HG02970 (cell line): ENCODE data around the gene BOC.
"Not testable (repeated sequence)": the region's sequence is repeated elsewhere in the genome, so short reads cannot be mapped to it uniquely, and the experiment has no call there.

Source experiments
- ATAC-seq: cut with Tn5 transposase; IDR thresholded peaks from one replicate; pipeline ENCODE4 v1.9.1; 2021; ENCODE audit warnings: mild to moderate bottlenecking, moderate library complexity, moderate number of reproducible peaks; ENCODE audit not compliant: unreplicated experiment, low FRiP score

The BOC gene

GRCh38 chr3:113211330-113212149 is at the start of gene BOC:
BOC (plus strand) TSS chr3:113211557; CDS start chr3:113249803, 38,246 bp downstream.
- ATAC-seq = no peak

- ATAC-seq = no peak
These were observed 49.7 kb upstream of the BOC start for GRCh38 chr3:113161661-113162060.

- ATAC-seq = no peak
These were observed 48.2 kb upstream of the BOC start for GRCh38 chr3:113163152-113163551.

DNA sequence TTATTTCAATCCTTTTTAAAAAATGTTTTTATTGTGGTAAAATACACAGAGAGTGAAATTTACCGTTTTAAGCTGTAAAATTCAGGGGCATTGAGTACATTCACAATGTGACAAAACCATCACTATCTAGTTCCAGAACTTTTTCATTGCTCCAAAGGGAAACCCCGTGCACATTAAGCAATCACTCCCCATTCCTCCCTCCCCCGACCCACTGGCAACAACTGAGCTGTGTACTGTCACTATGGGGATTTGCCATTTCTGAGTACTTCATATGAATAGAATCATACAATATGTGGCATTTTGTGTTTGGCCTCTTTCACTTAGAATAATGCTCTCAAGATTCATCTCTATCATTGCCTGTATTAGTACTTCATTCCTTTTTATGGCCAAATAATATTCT is 45.5 kb upstream of the BOC start:
- ATAC-seq = no peak

DNA sequence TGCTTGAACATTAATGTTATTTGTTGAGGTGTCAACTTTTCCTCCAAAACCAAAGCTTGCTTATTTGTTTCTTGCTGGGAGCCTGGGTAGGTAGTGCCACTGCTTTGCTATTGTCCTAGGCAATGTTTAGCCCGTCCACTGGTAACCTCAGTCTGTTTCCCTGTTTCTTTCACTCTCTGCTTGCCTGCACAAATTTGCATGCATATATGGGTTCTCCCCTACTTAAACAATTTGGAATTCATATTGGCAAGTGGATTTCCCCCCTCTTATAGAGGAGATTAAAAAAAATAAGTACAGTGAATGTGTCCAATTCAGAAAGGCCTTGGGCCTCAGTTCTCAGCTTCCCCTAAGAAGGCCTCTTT is 45.0 kb upstream of the BOC start:
- ATAC-seq = no peak

DNA sequence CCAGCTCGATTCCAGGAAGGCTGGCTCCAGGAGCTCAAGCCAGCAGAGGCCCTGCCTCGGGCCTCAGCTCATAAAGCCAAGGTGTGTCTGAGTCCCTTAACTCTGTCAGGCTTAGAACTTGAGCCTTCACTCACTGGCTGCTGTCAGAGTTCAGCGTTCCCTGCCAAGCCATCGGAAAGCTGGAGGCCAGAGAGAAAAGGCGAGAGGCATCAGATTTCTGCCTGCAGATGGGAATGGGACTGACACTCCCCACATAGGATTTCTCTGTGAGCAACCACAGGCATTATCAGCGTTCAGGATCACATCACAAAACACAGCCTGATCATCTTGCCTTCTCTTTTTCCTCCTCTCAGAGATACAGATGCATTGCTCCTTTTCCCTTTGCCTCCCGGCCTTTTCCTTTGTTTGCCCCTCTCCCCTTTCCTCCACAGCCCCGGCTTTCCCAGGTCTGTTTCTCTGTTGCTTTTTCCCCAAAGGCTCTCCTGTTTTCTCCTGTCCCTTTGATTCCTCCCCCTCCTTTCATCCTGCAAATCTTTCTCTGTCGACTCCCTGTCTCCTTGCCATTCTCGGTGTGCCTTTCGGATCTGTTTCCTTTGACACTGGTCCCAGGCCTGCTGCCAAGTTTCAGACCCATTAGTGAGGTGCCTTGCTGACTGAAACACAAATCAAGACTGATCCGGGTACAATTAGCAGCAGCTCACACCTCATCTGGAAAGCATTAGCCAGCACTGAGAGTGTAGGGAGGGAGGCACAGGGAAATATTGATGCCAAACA is 44.5 kb upstream of the BOC start:
- no peak for ATAC-seq

DNA sequence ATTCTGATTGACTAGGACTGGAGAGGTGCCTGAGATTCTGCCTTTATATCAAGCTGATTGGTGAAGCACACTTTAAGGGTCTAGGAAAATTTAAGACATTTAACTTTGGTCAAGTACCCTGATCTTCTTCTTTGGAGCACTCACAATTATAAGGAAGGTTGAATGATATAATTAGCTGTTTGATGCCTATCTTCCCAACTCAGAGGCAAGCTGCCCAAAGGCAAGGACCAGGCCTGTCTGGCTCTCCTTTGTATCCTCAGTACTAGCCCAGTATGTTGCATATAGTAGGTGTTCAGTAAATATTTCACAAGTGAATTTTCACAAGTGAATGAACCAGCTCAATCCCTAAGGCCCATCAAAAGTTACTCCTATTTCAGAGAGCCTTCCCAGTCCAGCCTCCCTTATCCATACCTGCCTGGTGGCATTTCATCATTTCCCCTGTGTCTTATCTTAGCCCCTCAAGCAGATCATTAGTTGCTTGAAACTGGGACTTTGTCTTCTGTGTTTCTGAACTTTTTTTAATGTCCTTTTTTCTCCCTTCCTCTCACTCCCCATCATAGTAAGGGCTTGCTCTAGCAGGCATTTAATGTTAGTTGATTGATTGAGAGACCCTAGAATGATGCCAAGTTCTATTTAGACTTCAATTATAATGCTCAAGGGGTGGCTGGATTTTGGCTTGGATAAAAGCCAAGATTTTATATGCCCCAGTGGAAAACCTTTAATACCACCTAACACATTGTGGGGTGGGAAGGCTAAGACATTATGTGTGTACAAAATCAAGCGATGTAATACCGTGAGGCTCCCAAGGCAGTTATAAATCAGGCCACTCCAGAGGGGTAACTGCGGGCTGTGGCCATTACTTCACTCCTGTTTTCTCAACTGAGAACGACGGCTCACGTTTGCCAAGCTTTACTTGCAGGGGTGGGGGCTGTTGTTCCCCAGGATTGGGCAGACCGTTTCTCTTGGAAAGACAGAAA is 43.2 kb upstream of the BOC start:
- no peak for ATAC-seq

- ATAC-seq = no peak
These were observed 41.4 kb upstream of the BOC start for GRCh38 chr3:113169891-113170452.

DNA sequence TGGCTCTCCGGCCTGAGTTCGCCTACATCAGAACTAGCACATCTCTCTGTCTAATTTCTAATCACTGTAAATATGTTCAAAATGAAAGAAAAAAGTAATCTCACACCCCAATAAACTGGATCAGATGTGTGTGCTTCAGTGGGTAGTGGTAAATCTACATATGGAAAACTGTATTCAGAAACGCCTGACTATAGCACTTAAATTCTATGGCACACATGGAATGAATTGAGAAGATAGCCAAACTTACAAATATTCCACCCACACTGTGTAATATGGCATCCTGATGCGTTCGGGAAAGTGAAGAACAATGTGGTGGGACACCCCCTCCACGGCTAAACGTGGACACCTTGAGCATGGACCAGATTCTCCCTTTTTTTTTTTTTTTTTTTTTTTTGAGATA is 40.6 kb upstream of the BOC start:
- no peak for ATAC-seq

GRCh38 chr3:113171675-113172300 is 39.6 kb upstream of the BOC start:
- ATAC-seq = not testable (repeated sequence)

DNA sequence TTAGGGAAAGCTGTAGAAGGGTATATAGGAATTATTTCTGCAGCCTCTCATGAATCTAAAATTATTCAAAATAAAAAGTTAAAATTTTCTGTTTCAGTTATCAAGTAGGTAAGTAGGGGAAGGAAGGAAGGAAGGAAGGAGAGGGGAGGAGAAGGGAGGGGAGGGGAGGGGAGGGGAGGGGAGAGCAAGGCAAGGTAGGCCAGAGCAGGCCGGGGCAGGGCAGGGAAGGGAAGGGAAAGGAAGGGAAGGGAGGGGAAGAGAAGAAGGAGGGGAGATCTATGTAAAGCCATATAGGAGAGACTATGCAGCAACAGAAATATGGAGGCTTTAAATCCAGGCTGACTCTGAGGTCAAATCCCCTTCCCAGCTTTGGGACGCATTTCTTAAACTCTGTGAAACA is 38.3 kb upstream of the BOC start:
- ATAC-seq = no peak

DNA sequence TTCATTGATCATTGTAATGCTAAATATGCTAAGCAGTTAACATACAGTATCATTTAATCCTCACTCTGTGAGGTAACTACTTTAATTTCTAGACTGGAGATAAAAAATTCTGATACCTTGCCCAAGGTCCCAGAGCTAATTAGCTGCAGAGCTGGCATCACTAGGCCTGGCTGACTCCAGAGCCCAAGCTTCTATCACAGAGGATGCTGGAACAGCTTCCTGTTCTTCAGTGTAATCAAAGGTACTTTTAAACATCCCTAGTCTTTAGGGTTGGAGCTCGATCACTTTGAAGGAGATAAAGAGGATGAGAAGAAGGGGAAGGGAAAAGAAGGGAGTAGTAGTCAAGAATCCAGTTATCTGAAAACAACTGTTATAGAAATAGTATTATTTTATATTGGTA is 37.1 kb upstream of the BOC start:
- no peak for ATAC-seq

GRCh38 chr3:113174801-113175485 is 36.4 kb upstream of the BOC start:
- ATAC-seq = no peak

- ATAC-seq = no peak
These were observed 33.8 kb upstream of the BOC start for GRCh38 chr3:113177526-113177925.

GRCh38 chr3:113179235-113179824 is 32.0 kb upstream of the BOC start:
- ATAC-seq = no peak

GRCh38 chr3:113183748-113184661 is 27.4 kb upstream of the BOC start:
- ATAC-seq = no peak

DNA sequence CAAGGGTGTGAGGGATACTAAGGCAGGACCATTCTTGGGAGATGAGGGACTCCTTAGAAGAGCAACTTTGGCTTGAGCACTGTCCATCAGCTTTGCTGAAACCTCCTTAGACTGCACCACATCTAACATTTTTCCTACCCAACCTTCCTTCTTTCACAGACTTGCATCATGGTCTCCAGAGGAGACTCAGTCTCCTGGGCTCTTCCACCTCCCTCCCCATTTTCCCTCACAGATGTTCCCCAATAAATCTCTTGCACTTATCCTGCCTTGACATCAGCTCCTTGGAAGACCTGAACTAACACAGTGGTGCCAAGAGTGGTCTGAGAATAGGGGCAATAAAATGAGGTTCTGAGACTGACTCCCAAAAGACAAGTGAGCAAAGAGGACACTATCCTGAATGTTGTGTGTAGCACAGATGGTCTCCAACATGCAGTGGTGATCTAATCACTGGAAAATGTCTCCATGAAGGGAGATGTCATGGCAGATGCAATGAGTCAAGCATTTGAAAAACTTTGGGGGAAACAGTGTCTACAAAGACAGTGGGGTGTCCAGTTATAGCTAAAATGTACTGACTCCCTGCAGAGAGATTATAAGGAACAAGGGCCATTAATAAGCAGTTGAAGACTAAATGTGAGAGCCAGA is 26.0 kb upstream of the BOC start:
- no peak for ATAC-seq
